ENCODE data around the gene NEMP2. TPM values are rescaled to one million over a fixed set of nuclear protein-coding genes. Genes with fewer than 3 reads are reported as not detected.

Gene NEMP2
- polyA plus RNA-seq, 1 donor (not counting 4 experiments of a cell fraction or from before 2014, with no cell fraction given), result 2.1 TPM

DNA sequence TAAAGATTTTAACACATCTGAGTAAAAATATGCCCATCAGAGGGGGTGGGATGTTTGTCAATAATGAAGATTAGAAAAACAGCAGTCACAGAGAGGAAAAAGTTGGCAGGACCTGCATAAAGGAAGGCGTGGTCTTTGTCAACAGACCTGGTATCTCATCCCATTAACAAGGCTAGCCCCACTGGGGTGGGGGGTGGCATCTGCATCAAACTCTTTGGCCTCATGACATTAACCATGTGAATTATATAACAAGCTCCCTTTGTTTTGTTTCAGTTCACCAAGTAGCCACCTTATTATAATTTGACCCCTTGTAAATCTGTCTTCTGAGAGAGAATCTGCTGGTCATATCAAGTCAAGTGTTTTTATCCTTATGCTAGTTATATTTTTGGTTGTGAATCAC lies 28.8 kb downstream of the NEMP2 start:
- FAIRE-seq (no peak), DNase-seq (ENCODE audit: low read depth, low spot score) (no peak)
- Histone ChIP-seq H3K9ac (ENCODE audit: control insufficient read depth, extremely low read depth, insufficient read depth, low read length) (no peak overlapping the region), H3K79me2 (ENCODE audit: control insufficient read depth, insufficient read depth, low read length) (no peaks in the 10 kb centered on the region), H3K4me2 (ENCODE audit: control insufficient read depth, extremely low read depth, insufficient read depth, low read depth, low read length) (no peak overlapping the region), H4K20me1 (ENCODE audit: control insufficient read depth, extremely low read depth, insufficient read depth, low read length) (no peaks in the 10 kb centered on the region), H3K27ac (ENCODE audit: control insufficient read depth, insufficient read depth, low read length) (no peak overlapping the region), H3K9me3 (ENCODE audit: control insufficient read depth, low read depth, low read length) (no peaks in the 10 kb centered on the region), H3K27me3 (ENCODE audit: control insufficient read depth, extremely low read depth, insufficient read depth, low read length) (no peaks in the 10 kb centered on the region), H3K4me1 (ENCODE audit: control insufficient read depth, extremely low read depth, insufficient read depth, low read length) (no peaks in the 10 kb centered on the region), H3K9me1 (ENCODE audit: control insufficient read depth, extremely low read depth, insufficient read depth, low read length) (no peaks in the 10 kb centered on the region), H3K36me3 (ENCODE audit: control insufficient read depth in 2 of 2, extremely low read depth in 1 of 2, insufficient read depth in 2 of 2, low read length in 2 of 2) (peaks cover 0 to 1% of the 10 kb centered on the region in 2 experiments), H2AFZ (ENCODE audit: control insufficient read depth, low read length) (no peak overlapping the region), H3K4me3 (ENCODE audit: control insufficient read depth in 2 of 3, extremely low read depth in 1 of 3, insufficient read depth in 2 of 3, low read depth in 1 of 3, low read length in 3 of 3) (no peak overlapping the region)
- dilution Hi-C loops (cut with MboI; ENCODE audit: extremely low pct_ligation_motif_present, low sequenced_read_pairs), result no loop called here
- TF ChIP-seq EZH2 (IDR thresholded peaks at IDR 0.05; ENCODE audit: low read length), result no peak
- TF ChIP-seq, protein P1, sequence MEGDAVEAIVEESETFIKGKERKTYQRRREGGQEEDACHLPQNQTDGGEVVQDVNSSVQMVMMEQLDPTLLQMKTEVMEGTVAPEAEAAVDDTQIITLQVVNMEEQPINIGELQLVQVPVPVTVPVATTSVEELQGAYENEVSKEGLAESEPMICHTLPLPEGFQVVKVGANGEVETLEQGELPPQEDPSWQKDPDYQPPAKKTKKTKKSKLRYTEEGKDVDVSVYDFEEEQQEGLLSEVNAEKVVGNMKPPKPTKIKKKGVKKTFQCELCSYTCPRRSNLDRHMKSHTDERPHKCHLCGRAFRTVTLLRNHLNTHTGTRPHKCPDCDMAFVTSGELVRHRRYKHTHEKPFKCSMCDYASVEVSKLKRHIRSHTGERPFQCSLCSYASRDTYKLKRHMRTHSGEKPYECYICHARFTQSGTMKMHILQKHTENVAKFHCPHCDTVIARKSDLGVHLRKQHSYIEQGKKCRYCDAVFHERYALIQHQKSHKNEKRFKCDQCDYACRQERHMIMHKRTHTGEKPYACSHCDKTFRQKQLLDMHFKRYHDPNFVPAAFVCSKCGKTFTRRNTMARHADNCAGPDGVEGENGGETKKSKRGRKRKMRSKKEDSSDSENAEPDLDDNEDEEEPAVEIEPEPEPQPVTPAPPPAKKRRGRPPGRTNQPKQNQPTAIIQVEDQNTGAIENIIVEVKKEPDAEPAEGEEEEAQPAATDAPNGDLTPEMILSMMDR (optimal IDR thresholded peaks at IDR 0.05 in 1 of 3, IDR thresholded peaks at IDR 0.05 in 1 of 3, conservative IDR thresholded peaks at IDR 0.05 in 1 of 3; ENCODE audit: extremely low read depth in 1 of 3, insufficient read depth in 2 of 3, low read length in 3 of 3), result no peak

DNA sequence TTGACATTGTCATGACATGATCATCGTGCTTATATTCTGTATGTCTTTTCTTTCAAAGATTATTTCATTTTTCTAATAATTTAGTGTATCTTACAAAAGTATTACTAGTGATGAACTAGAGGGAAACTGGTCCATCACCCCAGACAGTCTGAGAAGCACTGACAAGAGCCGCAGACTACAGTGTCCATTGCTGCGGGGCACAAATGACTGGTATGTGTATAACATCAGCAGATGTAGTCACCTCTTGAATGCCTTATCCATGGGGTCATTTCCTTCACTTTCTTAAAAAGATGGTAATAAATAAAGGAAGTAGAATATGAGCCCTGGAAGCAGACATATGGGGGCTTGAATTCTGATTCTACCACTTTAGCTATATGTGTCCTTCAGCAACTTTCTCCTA lies 29.6 kb downstream of the NEMP2 start:
- dilution Hi-C loops (cut with MboI; ENCODE audit: extremely low pct_ligation_motif_present, low sequenced_read_pairs), result no loop called here
- Histone ChIP-seq H3K4me3 (ENCODE audit: control insufficient read depth in 2 of 3, extremely low read depth in 1 of 3, insufficient read depth in 2 of 3, low read depth in 1 of 3, low read length in 3 of 3) (no peak overlapping the region), H2AFZ (ENCODE audit: control insufficient read depth, low read length) (no peak overlapping the region), H3K27ac (ENCODE audit: control insufficient read depth, insufficient read depth, low read length) (no peak overlapping the region), H3K79me2 (ENCODE audit: control insufficient read depth, insufficient read depth, low read length) (no peaks in the 10 kb centered on the region), H3K27me3 (ENCODE audit: control insufficient read depth, extremely low read depth, insufficient read depth, low read length) (no peaks in the 10 kb centered on the region), H3K4me1 (ENCODE audit: control insufficient read depth, extremely low read depth, insufficient read depth, low read length) (no peaks in the 10 kb centered on the region), H4K20me1 (ENCODE audit: control insufficient read depth, extremely low read depth, insufficient read depth, low read length) (no peaks in the 10 kb centered on the region), H3K4me2 (ENCODE audit: control insufficient read depth, extremely low read depth, insufficient read depth, low read depth, low read length) (no peak overlapping the region), H3K9me1 (ENCODE audit: control insufficient read depth, extremely low read depth, insufficient read depth, low read length) (no peaks in the 10 kb centered on the region), H3K9ac (ENCODE audit: control insufficient read depth, extremely low read depth, insufficient read depth, low read length) (no peak overlapping the region), H3K36me3 (ENCODE audit: control insufficient read depth in 2 of 2, extremely low read depth in 1 of 2, insufficient read depth in 2 of 2, low read length in 2 of 2) (peaks cover 0 to 1% of the 10 kb centered on the region in 2 experiments), H3K9me3 (ENCODE audit: control insufficient read depth, low read depth, low read length) (no peaks in the 10 kb centered on the region)
- TF ChIP-seq EZH2 (IDR thresholded peaks at IDR 0.05; ENCODE audit: low read length), result no peak
- TF ChIP-seq, protein P1 (optimal IDR thresholded peaks at IDR 0.05 in 1 of 3, IDR thresholded peaks at IDR 0.05 in 1 of 3, conservative IDR thresholded peaks at IDR 0.05 in 1 of 3; ENCODE audit: extremely low read depth in 1 of 3, insufficient read depth in 2 of 3, low read length in 3 of 3), result no peak
- FAIRE-seq (no peak), DNase-seq (ENCODE audit: low read depth, low spot score) (no peak)
